Endothelial cell of umbilical vein (primary cell): ENCODE results near the gene KCNIP3.

ENCODE experiments used
- EZH2 ChIP-seq: IDR thresholded peaks from 2 replicates; pipeline ENCODE4 v1.6.1; 2012; ENCODE audit warnings: borderline replicate concordance, low read depth, mild to moderate bottlenecking, moderate library complexity, low read length, inconsistent platforms; ENCODE audit not compliant: severe bottlenecking
- FOS ChIP-seq: IDR thresholded peaks from 2 replicates; pipeline ENCODE4 v1.6.1; 2011; ENCODE audit warnings: mild to moderate bottlenecking, low read length, moderate library complexity, borderline replicate concordance; ENCODE audit not compliant: insufficient read depth
- GATA2 ChIP-seq: IDR thresholded peaks from 2 replicates; pipeline ENCODE4 v1.7.0; 2011; ENCODE audit warnings: low read depth, mild to moderate bottlenecking, moderate library complexity, mixed read lengths, low read length; ENCODE audit not compliant: insufficient read length, insufficient read depth
- MYC ChIP-seq: IDR thresholded peaks from one replicate; pipeline ENCODE4 v1.6.1; 2011; ENCODE audit warnings: mild to moderate bottlenecking, low read depth, low read length
- POLR2A ChIP-seq: IDR thresholded peaks from 2 replicates; pipeline ENCODE4 v1.6.1; 2012; ENCODE audit warnings: low read depth, mild to moderate bottlenecking, control low read depth, low read length
- POLR2AphosphoS5 ChIP-seq: IDR thresholded peaks from 2 replicates; pipeline ENCODE4 v1.6.1; 2012; ENCODE audit warnings: low read depth, mild to moderate bottlenecking, control low read depth, low read length, moderate library complexity; ENCODE audit not compliant: insufficient read depth
- TF ChIP-seq, protein P1 (sequence below), 2 donors: IDR thresholded peaks; 1 replicate in 1 of 2; 2 replicates in 1 of 2; pipeline ENCODE4 v1.5.1; 2011; ENCODE audit warnings: low read length in 2 of 2, mild to moderate bottlenecking in 2 of 2, moderate library complexity in 2 of 2, control low read depth in 1 of 2, inconsistent platforms in 1 of 2, low read depth in 1 of 2; ENCODE audit not compliant: insufficient read depth in 1 of 2; ENCODE audit errors: extremely low read depth in 1 of 2
- TF ChIP-seq, protein P2 (sequence below): IDR thresholded peaks from 2 replicates; pipeline ENCODE4 v1.6.1; 2011; ENCODE audit not compliant: insufficient read depth, insufficient read length

DNA sequence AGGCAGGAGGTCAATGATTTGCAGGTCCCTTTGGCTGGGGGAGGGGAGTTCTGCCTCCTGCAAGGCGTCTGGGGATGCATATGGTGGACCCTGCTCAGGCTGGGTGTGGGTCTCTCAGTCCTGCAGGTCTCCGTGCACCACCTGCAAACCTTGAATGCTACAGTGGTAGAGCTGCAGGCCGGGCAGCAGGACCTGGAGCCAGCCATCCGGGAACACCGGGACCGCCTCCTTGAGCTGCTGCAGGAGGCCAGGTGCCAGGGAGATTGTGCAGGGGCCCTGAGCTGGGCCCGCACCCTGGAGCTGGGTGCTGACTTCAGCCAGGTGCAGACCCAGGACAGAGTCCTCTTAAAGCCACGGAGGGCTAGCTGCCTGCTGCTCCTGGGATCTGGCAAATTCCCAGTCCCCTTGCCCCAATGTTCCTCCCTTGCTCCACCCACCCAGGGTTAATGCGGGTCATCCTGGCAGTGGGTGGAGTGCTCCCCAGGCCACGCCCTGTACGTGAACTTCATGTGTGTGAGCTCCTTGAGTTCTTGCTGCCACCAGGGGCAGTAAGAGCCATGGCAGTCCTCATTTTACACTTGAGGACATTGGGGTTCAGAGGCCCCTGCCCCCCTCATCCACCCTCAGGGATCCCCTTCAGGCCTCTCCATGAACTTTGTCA is 19.8 kb upstream of the KCNIP3 start:
- TF ChIP-seq, protein P1, sequence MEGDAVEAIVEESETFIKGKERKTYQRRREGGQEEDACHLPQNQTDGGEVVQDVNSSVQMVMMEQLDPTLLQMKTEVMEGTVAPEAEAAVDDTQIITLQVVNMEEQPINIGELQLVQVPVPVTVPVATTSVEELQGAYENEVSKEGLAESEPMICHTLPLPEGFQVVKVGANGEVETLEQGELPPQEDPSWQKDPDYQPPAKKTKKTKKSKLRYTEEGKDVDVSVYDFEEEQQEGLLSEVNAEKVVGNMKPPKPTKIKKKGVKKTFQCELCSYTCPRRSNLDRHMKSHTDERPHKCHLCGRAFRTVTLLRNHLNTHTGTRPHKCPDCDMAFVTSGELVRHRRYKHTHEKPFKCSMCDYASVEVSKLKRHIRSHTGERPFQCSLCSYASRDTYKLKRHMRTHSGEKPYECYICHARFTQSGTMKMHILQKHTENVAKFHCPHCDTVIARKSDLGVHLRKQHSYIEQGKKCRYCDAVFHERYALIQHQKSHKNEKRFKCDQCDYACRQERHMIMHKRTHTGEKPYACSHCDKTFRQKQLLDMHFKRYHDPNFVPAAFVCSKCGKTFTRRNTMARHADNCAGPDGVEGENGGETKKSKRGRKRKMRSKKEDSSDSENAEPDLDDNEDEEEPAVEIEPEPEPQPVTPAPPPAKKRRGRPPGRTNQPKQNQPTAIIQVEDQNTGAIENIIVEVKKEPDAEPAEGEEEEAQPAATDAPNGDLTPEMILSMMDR (IDR thresholded peaks at IDR 0.05; ENCODE audit: extremely low read depth in 1 of 2, insufficient read depth in 1 of 2, low read depth in 1 of 2, low read length in 2 of 2), result no peak
- TF ChIP-seq POLR2AphosphoS5, result no peak
- TF ChIP-seq POLR2A, result no peak
- TF ChIP-seq GATA2, result no peak
- TF ChIP-seq EZH2, result no peak
- TF ChIP-seq, protein P2, sequence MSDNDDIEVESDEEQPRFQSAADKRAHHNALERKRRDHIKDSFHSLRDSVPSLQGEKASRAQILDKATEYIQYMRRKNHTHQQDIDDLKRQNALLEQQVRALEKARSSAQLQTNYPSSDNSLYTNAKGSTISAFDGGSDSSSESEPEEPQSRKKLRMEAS, result no peak
- no peak for TF ChIP-seq MYC
- no peak for TF ChIP-seq FOS
